OCI-LY1 (cell line): ENCODE data around the gene SEMA4A.

Experiments
- EZH2 ChIP-seq: fragments of 200-600 bp; sonication (generic), shearing (Covaris generic); IDR thresholded peaks from 2 replicates; pipeline ENCODE4 v1.8.0; 2017; ENCODE audit warnings: borderline replicate concordance, mixed run types, mild to moderate bottlenecking, antibody characterized with exemption, low read length, moderate library complexity, mixed read lengths
- TF ChIP-seq, protein P1 (sequence below): fragments of 200-600 bp; sonication (generic), shearing (Covaris generic); IDR thresholded peaks from 2 replicates; pipeline ENCODE4 v1.5.1; 2017; ENCODE audit warnings: mild to moderate bottlenecking, antibody characterized with exemption, low read length, moderate library complexity, mixed read lengths

DNA sequence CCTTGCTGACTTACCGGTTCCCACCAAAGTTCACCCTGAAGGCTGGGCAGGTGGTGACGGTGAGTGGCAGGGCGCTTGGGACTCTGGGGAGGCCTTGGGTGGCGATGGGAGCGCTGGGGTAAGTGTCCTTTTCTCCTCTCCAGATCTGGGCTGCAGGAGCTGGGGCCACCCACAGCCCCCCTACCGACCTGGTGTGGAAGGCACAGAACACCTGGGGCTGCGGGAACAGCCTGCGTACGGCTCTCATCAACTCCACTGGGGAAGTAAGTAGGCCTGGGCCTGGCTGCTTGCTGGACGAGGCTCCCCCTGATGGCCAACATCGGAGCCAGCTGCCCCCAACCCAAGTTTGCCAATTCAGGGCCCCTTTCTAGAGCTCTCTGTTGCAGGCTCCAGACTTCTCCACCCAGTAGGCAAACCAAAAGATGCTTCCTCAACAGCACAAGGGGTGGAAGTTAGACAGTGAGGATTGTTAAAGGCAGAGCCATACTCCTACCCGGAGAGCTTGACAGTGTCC, 16.4 kb upstream of the SEMA4A start:
- TF ChIP-seq, protein P1, sequence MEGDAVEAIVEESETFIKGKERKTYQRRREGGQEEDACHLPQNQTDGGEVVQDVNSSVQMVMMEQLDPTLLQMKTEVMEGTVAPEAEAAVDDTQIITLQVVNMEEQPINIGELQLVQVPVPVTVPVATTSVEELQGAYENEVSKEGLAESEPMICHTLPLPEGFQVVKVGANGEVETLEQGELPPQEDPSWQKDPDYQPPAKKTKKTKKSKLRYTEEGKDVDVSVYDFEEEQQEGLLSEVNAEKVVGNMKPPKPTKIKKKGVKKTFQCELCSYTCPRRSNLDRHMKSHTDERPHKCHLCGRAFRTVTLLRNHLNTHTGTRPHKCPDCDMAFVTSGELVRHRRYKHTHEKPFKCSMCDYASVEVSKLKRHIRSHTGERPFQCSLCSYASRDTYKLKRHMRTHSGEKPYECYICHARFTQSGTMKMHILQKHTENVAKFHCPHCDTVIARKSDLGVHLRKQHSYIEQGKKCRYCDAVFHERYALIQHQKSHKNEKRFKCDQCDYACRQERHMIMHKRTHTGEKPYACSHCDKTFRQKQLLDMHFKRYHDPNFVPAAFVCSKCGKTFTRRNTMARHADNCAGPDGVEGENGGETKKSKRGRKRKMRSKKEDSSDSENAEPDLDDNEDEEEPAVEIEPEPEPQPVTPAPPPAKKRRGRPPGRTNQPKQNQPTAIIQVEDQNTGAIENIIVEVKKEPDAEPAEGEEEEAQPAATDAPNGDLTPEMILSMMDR = no peak
- TF ChIP-seq EZH2 = no peak
